Amniotic epithelial cell (primary cell): ENCODE data around the gene CDC42EP5.
"Not testable (repeated sequence)": the region's sequence is repeated elsewhere in the genome, so short reads cannot be mapped to it uniquely, and the experiment has no call there.

Experiments
- DNase-seq: peaks from one replicate; pipeline ENCODE4 v3.0.0-alpha.2; 2010; ENCODE audit warnings: low read depth

Gene CDC42EP5

DNA sequence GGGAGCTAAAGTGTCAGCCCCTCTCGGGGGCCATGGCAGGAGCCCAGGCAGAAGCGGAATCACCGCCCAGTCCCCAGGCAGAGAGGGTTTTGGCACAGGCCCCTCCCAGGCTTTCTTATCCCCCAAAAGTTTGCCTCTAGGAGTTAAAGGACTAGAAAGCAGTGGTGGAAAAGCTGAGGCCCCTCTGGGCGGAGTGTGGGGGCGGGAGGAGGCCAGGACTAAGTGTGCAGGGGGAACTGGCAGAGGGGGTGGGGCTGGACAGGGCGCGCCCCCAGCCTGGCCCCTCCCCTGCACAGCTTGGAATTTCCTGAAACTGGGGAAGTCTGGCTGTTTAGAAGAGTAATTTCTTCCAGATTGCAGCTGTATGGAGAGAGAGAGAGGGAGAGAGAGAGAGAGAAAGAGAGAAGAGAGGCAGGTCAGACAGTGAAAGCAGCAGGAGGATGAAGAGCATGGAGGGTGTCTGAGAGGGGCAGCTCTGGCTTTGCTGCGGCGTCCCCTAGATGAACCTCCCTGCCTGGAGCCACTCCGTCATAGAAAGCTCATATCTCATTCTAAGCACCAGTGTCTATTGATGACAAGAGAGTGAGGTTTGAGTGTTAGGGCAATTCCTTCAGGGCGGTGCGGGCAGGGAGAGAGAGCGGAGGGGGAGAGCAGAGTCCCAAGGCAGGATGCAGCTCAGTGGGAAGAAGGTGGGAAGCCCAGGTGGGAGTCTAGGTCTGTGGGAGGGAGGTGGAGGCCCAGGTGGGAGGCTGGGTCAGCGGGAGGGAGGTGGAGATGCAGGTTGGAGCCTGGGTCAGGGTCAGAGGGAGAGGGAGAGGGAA lies at the start of gene CDC42EP5:
Gene CDC42EP5, minus strand, starts transcription at position 226 of the 821 bp plus-strand sequence. CDS start 7,749 bp downstream, outside the sequence.
- peak; percentile 78 for DNase-seq

DNA sequence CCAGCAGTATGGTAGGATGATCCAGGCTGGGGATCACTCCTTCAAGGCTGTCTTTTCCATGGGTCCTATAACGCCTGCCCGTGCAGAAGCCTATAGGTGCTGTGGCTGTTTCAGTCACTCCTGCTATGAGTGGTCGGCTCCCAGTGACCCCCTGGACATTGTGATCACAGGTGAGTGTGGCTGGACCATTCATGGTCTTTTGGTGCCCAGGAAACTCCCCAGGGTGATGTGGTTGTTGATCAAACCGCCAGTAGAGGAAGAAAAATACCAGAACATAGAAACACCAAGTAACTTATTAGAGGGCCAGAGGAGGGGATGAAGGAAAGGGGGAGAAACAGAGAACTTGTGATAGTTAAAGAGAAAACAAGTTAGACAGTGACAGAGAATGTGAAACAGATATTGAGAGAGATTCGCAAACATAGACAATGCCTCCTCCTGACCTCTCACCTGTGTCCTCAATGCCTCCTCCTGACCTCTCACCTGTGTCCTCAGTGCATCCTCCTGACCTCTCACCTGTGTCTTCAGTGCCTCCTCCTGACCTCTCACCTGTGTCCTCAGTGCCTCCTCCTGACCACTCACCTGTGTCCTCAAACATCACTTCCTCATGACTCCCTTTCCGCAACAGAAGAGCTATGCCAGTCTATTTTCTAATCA lies 48.9 kb upstream of the CDC42EP5 start:
- DNase-seq: no peak

- DNase-seq: no peak
Observed at GRCh38 chr19:54521022-54521859, 48.1 kb upstream of the CDC42EP5 start.

- DNase-seq: no peak
Observed at GRCh38 chr19:54518844-54519243, 45.7 kb upstream of the CDC42EP5 start.

GRCh38 chr19:54517483-54517882 lies 44.4 kb upstream of the CDC42EP5 start:
- peak; percentile 22 for DNase-seq

GRCh38 chr19:54515156-54515555 lies 42.1 kb upstream of the CDC42EP5 start:
- DNase-seq: no peak

DNA sequence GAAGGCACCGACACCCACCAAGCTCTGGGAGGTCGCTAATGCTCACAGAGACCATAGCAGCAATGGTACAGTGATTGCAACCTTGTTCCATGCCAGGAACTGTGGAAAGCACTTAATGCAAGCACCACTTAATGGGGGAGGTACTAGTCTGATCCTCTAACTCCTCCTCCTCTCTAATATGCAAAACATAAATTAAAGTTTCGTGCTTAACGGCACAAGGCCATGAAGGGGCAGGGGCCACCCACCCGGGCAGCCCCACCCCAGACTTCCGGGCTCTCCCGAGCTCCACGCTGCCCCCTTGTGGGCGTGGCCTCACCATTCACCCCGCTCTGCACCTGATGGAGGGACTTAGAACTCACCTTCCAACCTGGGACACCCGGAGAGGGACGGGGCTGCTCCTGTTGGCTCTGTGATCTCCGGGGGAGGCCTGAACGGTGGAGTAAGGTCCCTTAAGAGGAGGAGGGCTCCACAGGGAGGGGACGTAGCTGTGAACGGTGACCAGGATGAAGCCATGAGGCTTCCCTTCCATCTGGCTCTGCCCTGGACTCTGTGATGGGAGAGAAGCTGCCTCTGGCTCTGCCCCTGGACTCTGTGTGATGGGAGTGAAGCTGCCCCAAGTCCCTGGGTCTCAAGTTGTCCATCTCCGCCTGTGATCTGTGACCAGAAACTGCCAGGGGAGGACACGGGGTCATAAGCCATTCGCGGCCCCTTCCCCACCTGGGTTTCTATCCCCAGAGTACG lies 36.3 kb upstream of the CDC42EP5 start:
- DNase-seq: not testable (repeated sequence)

GRCh38 chr19:54508487-54508886 lies 35.4 kb upstream of the CDC42EP5 start:
- not testable (repeated sequence) for DNase-seq

- DNase-seq: no peak
Observed at GRCh38 chr19:54507824-54508223, 34.7 kb upstream of the CDC42EP5 start.

GRCh38 chr19:54507038-54507717 lies 34.1 kb upstream of the CDC42EP5 start:
- DNase-seq: not testable (repeated sequence)

DNA sequence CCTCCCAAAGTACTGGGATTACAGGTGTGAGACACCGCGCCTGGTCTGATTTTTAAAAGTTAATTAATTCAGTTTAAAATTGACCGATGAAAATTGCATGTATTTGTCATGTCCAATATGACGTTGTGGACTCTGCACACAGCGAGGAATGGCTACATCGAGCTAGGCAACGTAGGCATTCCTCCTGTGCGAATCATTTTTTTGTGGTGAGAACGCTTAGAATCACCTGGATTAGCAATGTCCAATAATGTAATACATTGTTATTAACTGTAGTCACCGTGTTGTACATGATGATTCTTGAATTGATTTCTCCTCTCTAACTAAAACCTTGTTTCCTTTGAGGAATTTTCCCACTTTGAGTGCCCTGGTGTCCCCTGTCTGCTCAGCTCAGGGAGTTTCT lies 33.0 kb upstream of the CDC42EP5 start:
- no peak for DNase-seq

DNA sequence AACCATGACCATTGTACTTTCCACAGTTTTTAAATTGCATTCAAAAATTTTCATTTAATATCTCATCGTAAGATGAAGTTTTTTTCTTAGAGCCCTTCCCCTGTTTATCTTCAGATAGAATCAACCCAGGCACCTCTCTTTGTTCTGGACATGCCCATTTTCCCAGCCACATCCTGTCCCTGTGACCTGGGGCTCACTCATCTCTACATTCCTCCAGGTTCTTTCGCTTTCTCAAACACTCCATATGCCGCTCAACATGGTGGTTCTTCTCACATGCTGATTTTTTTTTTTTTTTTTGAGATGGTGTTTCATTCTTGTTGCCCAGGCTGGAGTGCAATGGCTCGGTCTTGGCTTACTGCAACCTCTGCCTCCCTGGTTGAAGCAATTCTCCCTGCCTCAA lies 32.4 kb upstream of the CDC42EP5 start:
- not testable (repeated sequence) for DNase-seq

DNA sequence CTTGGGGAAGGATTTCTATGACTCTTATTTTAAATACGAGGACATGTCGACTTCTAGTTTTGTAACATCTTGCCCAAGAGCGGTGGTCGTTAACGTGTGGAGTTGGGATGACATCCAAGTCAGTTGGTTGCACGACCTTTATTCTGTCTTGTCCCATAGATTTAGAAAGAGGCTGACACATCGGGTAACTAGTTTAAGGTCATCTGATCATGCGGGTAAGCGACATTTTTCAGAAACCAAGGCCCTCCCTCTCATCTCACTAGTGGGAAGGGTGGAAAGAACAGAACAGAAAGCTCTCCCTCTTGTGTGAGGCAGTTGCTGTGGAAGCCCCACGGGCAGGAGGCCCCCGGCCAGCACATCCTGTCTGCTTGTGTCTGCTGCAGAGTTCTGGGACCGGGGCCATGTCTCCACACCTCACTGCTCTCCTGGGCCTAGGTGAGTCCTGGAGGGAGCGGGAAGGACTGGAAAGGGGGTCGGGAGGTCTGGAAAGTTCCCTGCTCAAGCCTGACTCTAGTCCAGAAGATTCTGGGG lies 29.5 kb upstream of the CDC42EP5 start, which contains the start of gene LAIR2:
Gene LAIR2, plus strand, starts transcription at position 314 of the 531 bp plus-strand sequence. Its CDS starts 88 bp downstream, at position 402.
- DNase-seq: no peak

DNA sequence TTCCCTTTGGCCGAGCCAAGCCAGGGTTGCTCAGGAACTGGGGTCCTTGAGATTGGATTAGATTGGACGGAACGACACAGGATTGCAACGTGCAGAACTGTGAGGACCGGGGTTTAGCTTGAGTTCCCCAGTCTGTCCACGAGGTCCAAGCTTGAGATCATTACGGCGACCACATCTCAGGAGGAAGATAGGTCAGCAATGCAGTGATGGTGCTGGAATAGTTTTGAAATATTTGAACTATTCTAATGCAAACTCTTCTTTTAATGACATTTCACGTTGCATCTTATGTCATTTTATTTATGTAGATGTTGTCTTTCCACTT lies 25.3 kb upstream of the CDC42EP5 start:
- not testable (repeated sequence) for DNase-seq

DNA sequence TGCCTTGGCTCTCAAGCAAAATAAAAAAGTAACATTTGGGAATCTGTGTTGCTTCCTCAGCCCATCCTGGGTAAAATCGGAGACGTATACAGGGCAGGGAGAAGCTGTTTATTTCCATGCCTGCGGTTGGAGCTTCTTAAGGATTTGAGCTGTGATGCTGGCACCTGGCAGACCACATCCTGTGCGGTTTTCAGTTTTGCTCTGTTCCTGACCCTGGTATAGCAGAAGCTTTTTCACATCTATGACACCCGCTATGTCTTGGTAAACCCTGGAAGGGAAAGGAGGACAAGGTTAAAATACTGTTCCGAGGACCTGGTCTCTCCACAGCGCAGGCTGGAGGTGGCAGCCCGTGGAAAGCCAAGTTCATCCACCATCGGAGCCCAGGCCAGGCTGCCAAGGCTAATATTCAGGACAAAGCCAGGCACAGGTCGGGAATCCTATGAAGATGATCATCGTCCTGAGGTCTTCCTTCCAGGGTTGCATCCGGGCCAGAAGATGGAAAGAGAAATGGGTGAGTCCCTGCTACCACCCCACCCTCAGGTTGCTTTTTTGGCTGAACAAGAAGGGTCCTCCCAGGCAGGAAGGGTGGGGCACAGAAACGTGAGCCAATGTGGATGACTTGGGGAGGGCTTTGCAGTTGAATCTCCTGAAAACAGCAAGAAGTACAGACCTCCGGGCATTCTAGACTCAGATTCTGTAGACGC lies 24.8 kb upstream of the CDC42EP5 start:
- DNase-seq: not testable (repeated sequence)

- not testable (repeated sequence) for DNase-seq
Observed at GRCh38 chr19:54495284-54495683, 22.2 kb upstream of the CDC42EP5 start.

DNA sequence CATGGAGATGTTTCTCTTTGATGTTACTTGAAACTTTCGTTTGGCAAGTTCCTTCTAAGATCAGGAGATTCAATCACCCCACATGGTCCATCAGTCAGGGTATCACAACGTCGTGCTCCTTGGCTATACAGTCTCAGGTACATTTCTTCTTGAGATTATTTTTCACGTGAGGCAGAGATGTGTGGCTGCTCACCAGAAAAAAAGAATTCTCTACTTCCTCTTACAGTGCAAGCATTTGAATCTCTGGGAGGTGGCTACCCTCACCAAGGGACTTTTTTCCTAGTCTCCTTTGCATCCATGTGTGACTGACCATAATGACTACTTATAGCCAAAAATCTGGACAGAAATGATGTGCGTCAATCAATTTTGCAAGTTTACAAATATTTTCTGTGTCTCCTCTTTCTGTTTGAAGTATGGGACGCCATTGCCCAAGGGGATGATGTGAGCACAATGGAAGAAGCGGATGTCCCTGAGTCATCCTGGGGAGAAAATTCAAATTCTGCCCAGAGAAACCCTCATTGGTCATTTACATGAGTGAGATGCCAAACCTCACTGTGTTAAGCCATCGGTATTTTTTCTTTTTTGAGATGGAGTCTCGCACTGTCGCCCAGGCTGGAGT lies 21.0 kb upstream of the CDC42EP5 start:
- no peak for DNase-seq

DNA sequence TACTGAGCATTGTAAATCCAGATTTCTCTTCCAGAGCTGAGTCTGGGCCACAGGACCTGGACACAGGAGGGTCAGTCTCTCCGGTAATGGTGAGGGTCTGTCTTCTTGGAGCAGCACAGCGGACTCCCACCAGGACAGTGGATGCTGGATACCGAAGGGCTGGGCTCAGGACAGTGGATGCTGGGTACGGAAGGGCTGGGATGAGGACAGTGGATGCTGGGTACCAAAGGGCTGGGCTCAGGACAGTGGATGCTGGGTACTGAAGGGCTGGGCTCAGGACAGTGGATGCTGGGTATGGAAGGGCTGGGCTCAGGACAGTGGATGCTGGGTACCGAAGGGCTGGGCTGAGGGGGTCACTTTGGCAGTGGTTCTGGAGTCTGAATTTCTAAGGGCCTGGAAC lies 20.0 kb upstream of the CDC42EP5 start:
- not testable (repeated sequence) for DNase-seq

DNA sequence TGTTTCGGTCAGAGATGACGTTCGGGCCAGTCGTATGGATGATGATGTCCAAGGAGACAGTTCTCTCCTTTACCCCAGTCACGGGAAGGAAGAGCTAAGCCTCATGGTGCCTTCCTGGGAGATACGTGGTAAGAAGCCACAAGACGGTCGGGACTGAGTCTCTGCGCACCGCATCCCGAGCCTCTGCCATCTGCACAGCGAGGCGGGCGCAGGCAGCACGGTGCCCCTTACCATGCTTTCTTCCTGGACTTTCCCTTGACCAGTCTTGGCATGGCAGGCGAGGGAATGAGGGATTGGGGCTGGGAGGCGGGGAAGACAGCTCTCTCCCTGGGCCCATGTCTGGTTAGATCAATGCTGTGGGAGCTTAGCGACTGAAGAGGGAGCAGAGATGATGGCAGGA lies 19.5 kb upstream of the CDC42EP5 start:
- DNase-seq: no peak

DNA sequence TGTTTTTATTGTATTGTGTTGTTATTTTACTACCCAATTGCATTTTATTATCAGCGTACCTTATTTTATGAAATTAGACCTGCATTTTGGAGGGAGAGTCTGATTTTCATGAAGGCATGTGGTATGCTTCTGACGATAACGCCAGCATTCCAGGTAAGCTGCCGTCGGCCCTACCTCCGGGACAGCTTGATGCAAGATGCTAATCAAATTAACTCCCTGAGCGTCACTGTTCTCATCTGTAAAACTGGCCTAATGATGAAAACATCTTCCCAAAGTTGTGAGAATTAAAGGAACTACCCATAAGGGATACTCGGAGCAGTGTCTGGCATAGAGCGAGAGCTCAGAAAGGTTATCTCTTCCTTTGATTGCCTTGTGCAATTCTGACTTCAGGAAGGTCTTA lies 16.7 kb upstream of the CDC42EP5 start:
- DNase-seq: no peak
